Brain microvascular endothelial cell (primary cell): ENCODE results near the gene BCL11A.

Experiments
- DNase-seq: peaks from one replicate; pipeline ENCODE4 v3.0.0-alpha.2; 2020
- H3K27ac ChIP-seq: fragments of 250-450 bp; sonication (Bioruptor Pico); 2 replicates; pipeline ENCODE4 v1.5.1; 2020; ENCODE audit warnings: mild to moderate bottlenecking, moderate library complexity
- H3K27me3 ChIP-seq: fragments of 250-450 bp; sonication (Bioruptor Pico); replicated peaks from 2 replicates; pipeline ENCODE4 v1.5.1; 2020; ENCODE audit warnings: mild to moderate bottlenecking
- H3K36me3 ChIP-seq: fragments of 250-450 bp; sonication (Bioruptor Pico); replicated peaks from 2 replicates; pipeline ENCODE4 v1.5.1; 2020; ENCODE audit warnings: mild to moderate bottlenecking
- H3K4me3 ChIP-seq: 2 replicates; pipeline ENCODE4 v1.5.1; 2011; ENCODE audit warnings: low read depth, mild to moderate bottlenecking, control low read depth, low read length, moderate library complexity
- in situ Hi-C: cut with HindIII; loops from 2 replicates; pipeline ENCODE4 v1.10.0; 2017; ENCODE audit warnings: low sequenced_read_pairs, low pct_ligation_motif_present
- TF ChIP-seq, protein P1 (sequence below): IDR thresholded peaks from 2 replicates; pipeline ENCODE4 v1.5.1; 2011; ENCODE audit warnings: low read depth, mild to moderate bottlenecking, moderate library complexity, low read length, control low read depth, inconsistent platforms; ENCODE audit errors: missing control alignments

Gene BCL11A

DNA sequence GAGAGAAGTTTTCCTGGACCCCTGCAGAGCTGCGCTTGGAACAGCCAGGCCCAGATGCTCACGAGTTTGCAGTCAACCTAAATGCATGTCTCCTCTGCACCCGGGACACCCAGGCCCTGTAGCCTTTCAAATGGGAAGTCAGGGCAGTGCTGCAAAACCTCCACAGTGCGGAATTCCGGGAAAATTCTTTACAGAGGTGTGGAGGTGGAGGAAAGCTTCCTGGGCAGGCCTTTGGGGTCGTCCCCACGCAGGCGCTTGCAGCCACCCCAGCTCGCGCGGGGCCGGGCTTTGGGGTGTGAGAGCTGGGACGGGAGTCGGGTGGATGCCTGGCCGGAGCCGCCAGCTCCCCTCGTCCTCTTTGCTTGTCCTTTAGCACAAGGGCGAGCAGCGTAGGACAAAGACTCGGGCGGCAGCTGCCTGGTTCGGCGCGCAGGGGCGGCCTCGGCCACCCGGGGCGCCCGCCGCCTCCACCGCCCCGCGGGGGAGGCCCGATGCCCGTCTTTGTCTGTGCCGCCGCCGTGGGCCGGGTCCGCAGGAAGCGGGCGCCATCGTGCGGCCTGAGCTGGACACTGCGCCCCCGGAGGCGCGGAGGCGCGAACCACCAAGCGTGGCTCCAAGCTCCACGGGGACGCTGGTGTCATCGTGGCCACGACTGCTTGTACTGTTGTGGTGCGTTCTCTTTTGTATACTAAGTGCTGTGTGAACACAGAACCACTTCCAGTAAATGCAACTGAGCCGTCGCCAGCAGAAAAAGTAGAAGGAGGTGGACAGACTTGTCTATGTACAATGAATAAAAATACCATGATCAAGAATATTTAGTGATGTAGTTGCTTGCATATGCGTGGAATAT lies 28.2 kb upstream of the BCL11A start:
- TF ChIP-seq, protein P1, sequence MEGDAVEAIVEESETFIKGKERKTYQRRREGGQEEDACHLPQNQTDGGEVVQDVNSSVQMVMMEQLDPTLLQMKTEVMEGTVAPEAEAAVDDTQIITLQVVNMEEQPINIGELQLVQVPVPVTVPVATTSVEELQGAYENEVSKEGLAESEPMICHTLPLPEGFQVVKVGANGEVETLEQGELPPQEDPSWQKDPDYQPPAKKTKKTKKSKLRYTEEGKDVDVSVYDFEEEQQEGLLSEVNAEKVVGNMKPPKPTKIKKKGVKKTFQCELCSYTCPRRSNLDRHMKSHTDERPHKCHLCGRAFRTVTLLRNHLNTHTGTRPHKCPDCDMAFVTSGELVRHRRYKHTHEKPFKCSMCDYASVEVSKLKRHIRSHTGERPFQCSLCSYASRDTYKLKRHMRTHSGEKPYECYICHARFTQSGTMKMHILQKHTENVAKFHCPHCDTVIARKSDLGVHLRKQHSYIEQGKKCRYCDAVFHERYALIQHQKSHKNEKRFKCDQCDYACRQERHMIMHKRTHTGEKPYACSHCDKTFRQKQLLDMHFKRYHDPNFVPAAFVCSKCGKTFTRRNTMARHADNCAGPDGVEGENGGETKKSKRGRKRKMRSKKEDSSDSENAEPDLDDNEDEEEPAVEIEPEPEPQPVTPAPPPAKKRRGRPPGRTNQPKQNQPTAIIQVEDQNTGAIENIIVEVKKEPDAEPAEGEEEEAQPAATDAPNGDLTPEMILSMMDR: peak; percentile 77
- DNase-seq: peak; percentile 29
- H3K27ac ChIP-seq: no peak overlapping the region
- no peaks in the 10 kb centered on the region for H3K27me3 ChIP-seq
- peak overlapping the region; percentile 52 for H3K4me3 ChIP-seq
- in situ Hi-C loops: no loop called here
- H3K36me3 ChIP-seq: no peaks in the 10 kb centered on the region

DNA sequence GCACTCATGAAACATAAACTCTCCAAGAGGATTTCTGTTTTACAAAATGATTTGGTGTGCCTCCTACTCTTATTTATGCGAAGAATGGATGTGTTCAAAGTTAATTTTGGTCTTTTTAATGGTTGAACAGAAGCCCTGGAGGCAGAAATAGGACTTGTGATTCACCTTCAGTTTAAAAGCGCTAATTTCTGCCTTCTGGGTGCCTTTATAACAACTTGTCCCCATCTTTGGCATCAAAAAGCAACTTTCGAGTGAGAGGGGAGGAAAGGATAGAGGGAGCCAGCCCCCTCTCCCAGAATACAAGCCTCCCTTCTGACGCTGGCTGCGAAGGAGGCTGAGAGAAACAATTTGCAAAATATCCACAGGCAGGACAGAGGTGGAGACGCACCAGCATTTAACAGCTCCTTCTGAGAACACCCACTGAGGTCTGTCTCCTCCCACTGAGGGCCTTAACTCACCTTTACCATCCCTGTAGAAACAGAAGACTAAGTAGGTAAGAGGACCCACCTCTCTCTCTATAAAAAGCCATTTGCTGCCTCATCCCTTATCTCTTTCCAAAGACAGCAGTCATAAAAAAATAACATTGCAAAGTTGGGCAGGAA lies 24.3 kb upstream of the BCL11A start:
- DNase-seq: no peak
- Histone ChIP-seq H3K27ac (no peak overlapping the region), H3K27me3 (no peaks in the 10 kb centered on the region), H3K4me3 (no peak overlapping the region), H3K36me3 (no peaks in the 10 kb centered on the region)
- TF ChIP-seq, protein P1: no peak
- in situ Hi-C loops: no loop called here

GRCh38 chr2:60573251-60573650 lies 19.8 kb upstream of the BCL11A start:
- TF ChIP-seq, protein P1: no peak
- DNase-seq: no peak
- Histone ChIP-seq H3K4me3 (no peak overlapping the region), H3K27me3 (peaks cover 22% of the 10 kb centered on the region), H3K36me3 (no peaks in the 10 kb centered on the region), H3K27ac (no peak overlapping the region)
- in situ Hi-C loops: no loop called here

GRCh38 chr2:60570251-60570650 lies 16.8 kb upstream of the BCL11A start:
- TF ChIP-seq, protein P1: no peak
- no peak overlapping the region for H3K4me3 ChIP-seq
- DNase-seq: no peak
- no peaks in the 10 kb centered on the region for H3K36me3 ChIP-seq
- H3K27me3 ChIP-seq: peaks cover 41% of the 10 kb centered on the region
- H3K27ac ChIP-seq: no peak overlapping the region
- in situ Hi-C loops: no loop called here

DNA sequence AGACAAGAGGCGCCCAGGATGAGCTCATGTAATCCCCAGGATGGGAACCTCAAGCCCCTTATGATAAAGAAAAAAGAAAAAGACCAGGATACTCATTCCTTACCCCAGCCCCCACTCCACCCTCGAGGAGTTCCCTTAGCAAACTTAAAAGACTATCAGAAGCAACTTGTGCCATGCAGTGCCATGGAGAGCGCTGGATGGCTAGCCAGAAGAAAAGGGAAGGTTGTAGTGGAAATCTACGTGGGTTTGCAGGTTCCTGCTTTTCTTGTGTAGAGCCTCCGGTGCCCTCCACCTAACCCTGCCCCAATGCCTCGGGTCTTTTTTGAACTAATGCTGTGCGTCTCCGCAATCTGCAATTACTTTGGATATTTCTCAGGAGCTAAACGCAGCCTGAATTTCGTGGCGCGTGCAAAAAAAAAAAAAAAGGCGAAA lies 16.2 kb upstream of the BCL11A start:
- H3K27ac ChIP-seq: no peak overlapping the region
- DNase-seq: no peak
- TF ChIP-seq, protein P1: no peak
- no peaks in the 10 kb centered on the region for H3K36me3 ChIP-seq
- peaks cover 41% of the 10 kb centered on the region for H3K27me3 ChIP-seq
- H3K4me3 ChIP-seq: peak overlapping the region; percentile 52
- in situ Hi-C loops: no loop called here
